CD4-positive, alpha-beta memory T cell (primary cell): ENCODE data around the gene ASB10. TPM values are rescaled to one million over a fixed set of nuclear protein-coding genes. Genes with fewer than 3 reads are reported as not detected.

Source experiments
- CTCF ChIA-PET: fragments of 350-600 bp; sonication (Branson Sonifier 250); formaldehyde crosslinking; loops from one replicate; lab custom pipeline; 2021; ENCODE audit warnings: inconsistent platforms; ENCODE audit not compliant: partially characterized antibody; lab: Charles Lee
- POLR2A ChIA-PET: fragments of 350-600 bp; sonication (Branson Sonifier 250); formaldehyde crosslinking; loops from one replicate; lab custom pipeline; 2021; ENCODE audit not compliant: partially characterized antibody; lab: Charles Lee
- DNase-seq, 5 donors: peaks; one replicate each; pipeline versions ENCODE4 v3.0.0 to v3.0.0-alpha.2; 2020 to 2022; ENCODE audit warnings: mixed read lengths in 1 of 5
- H3K27ac ChIP-seq: one replicate; pipeline ENCODE4 v1.7.0; 2013; ENCODE audit warnings: low read depth, low read length
- H3K27me3 ChIP-seq: 2 replicates; pipeline ENCODE4 v1.7.0; 2013; ENCODE audit warnings: mild to moderate bottlenecking, low read length, moderate library complexity; ENCODE audit not compliant: insufficient read depth
- H3K36me3 ChIP-seq: 2 replicates; pipeline ENCODE4 v1.7.0; 2013; ENCODE audit warnings: mild to moderate bottlenecking, low read length, moderate library complexity; ENCODE audit not compliant: insufficient read depth
- H3K4me1 ChIP-seq: 2 replicates; pipeline ENCODE4 v1.7.0; 2013; ENCODE audit warnings: mild to moderate bottlenecking, low read length, moderate library complexity; ENCODE audit not compliant: insufficient read depth
- H3K4me3 ChIP-seq, 2 donors: one replicate each; pipeline ENCODE4 v1.7.0; 2013; ENCODE audit warnings: low read length in 2 of 2, mild to moderate bottlenecking in 1 of 2
- H3K9me3 ChIP-seq, 2 donors: one replicate each; pipeline ENCODE4 v1.7.0; 2013; ENCODE audit warnings: low read length in 2 of 2, control low read depth in 1 of 2; ENCODE audit not compliant: control insufficient read depth in 1 of 2
- H3K27ac Mint-ChIP-seq, 7 donors: one replicate each; pipeline ENCODE4 v1.8.0; 2020 to 2021; ENCODE audit warnings: mixed read lengths in 7 of 7, mild to moderate bottlenecking in 6 of 7, inconsistent platforms in 3 of 7, moderate library complexity in 3 of 7
- H3K27me3 Mint-ChIP-seq, 2 donors: one replicate each; pipeline ENCODE4 v1.8.0; 2020 to 2021; ENCODE audit warnings: mixed read lengths in 2 of 2
- H3K36me3 Mint-ChIP-seq, 2 donors: one replicate each; pipeline ENCODE4 v1.8.0; 2020 to 2021; ENCODE audit warnings: mixed read lengths in 2 of 2, inconsistent platforms in 1 of 2, mild to moderate bottlenecking in 1 of 2
- H3K4me1 Mint-ChIP-seq, 4 donors: one replicate each; pipeline ENCODE4 v1.8.0; 2020 to 2021; ENCODE audit warnings: mixed read lengths in 4 of 4, mild to moderate bottlenecking in 1 of 4
- H3K4me3 Mint-ChIP-seq, 8 donors: one replicate each; pipeline ENCODE4 v1.8.0; 2020 to 2021; ENCODE audit warnings: mixed read lengths in 8 of 8, mild to moderate bottlenecking in 7 of 8, moderate library complexity in 6 of 8, inconsistent platforms in 3 of 8
- H3K9me3 Mint-ChIP-seq, 8 donors: one replicate each; pipeline ENCODE4 v1.8.0; 2020 to 2021; ENCODE audit warnings: mixed read lengths in 8 of 8, mild to moderate bottlenecking in 5 of 8, inconsistent platforms in 3 of 8, moderate library complexity in 1 of 8
- intact Hi-C: fragments of 100-400 bp; cut with micrococcal nuclease; formaldehyde crosslinking; loops from one replicate; pipeline ENCODE4 v1.15.1; 2023
- polyA plus RNA-seq, 2 donors: library from polyadenylated mRNA; unstranded; fragments of 300-500 nt; fragmentation: Illumina TruSeq; gene quantifications; one replicate each; pipeline ENCODE4 v1.2.3, GENCODE V29; 2021
- total RNA-seq, 2 experiments: library from RNA; stranded (reverse); gene quantifications; one replicate each; pipeline ENCODE4 v1.2.3, GENCODE V29; 2021

The ASB10 gene
- total and polyA plus RNA-seq, 4 experiments from 2014 or later: not detected

GRCh38 chr7:151206914-151207313 lies 19.9 kb upstream of the ASB10 start:
- H3K4me3 ChIP-seq: no peak overlapping the region
- no peaks in the 10 kb centered on the region for H3K9me3 ChIP-seq
- POLR2A ChIA-PET: interaction anchor here (0.6 to 2.7 kb wide), 7 partner anchors 18 to 177 kb away, joined by 3 to 25 read pairs (median 3); partner anchors contain the start of genes ABCF2 and CHPF2
- Mint-ChIP-seq H3K27me3 (no peaks in the 10 kb centered on the region), H3K36me3 (peaks cover 4 to 7% of the 10 kb centered on the region in 2 donors), H3K4me1 (peaks cover 27 to 56% (median 40%) of the 10 kb centered on the region in 4 donors), H3K27ac (peak overlapping the region; percentile 82 to 99 (median 98)), H3K9me3 (no peaks in the 10 kb centered on the region), H3K4me3 (peak overlapping the region; percentile 52 to 89 (median 78))
- intact Hi-C loops: loop anchor here (1.0 to 5.0 kb wide), 2 partner anchors 20 to 40 kb away; partner anchors contain the start of genes ABCF2 and SMARCD3
- peaks cover 37% of the 10 kb centered on the region for H3K4me1 ChIP-seq
- peak overlapping the region; percentile 57 for H3K27ac ChIP-seq
- peak; percentile 71 to 83 (median 81) for DNase-seq
- CTCF ChIA-PET: interaction anchor here (1.0 to 2.9 kb wide), 6 partner anchors 11 to 40 kb away, joined by 3 to 26 read pairs (median 4); no protein-coding TSS in a partner anchor
- H3K27me3 ChIP-seq: no peaks in the 10 kb centered on the region
- no peaks in the 10 kb centered on the region for H3K36me3 ChIP-seq

GRCh38 chr7:151205730-151206129 lies 18.7 kb upstream of the ASB10 start:
- Mint-ChIP-seq H3K9me3 (no peaks in the 10 kb centered on the region), H3K36me3 (peaks cover 1 to 2% of the 10 kb centered on the region in 2 donors), H3K27ac (peak overlapping the region; percentile 30 to 99 (median 98)), H3K4me1 (peaks cover 27 to 56% (median 40%) of the 10 kb centered on the region in 4 donors), H3K27me3 (no peaks in the 10 kb centered on the region), H3K4me3 (peak overlapping the region in 4 of 8 donors; percentile 52 to 72 (median 56))
- H3K4me3 ChIP-seq: no peak overlapping the region
- H3K27me3 ChIP-seq: no peaks in the 10 kb centered on the region
- ChIA-PET CTCF (interaction anchor here (2.9 kb wide), 1 partner anchor 38 kb away, joined by 26 read pairs; no protein-coding TSS in a partner anchor), POLR2A (interaction anchor here (1.0 to 2.7 kb wide), 3 partner anchors 21 to 74 kb away, joined by 3 to 25 read pairs (median 8); partner anchors contain the start of gene ABCF2)
- no peaks in the 10 kb centered on the region for H3K9me3 ChIP-seq
- H3K27ac ChIP-seq: peak overlapping the region; percentile 57
- H3K36me3 ChIP-seq: no peaks in the 10 kb centered on the region
- no peak for DNase-seq
- H3K4me1 ChIP-seq: peaks cover 37% of the 10 kb centered on the region
- intact Hi-C loops: loop anchor here (5.0 kb wide), 1 partner anchor 42 kb away; the partner anchor contains the start of gene SMARCD3

- peak overlapping the region in 5 of 7 donors; percentile 19 to 99 (median 75) for H3K27ac Mint-ChIP-seq
- no peak overlapping the region for H3K4me3 ChIP-seq
- no peak overlapping the region for H3K27ac ChIP-seq
- CTCF ChIA-PET: interaction anchor here (1.3 kb wide), 2 partner anchors 40 to 41 kb away, joined by 4 read pairs; no protein-coding TSS in a partner anchor
- intact Hi-C loops: loop anchor here (5.0 kb wide), 1 partner anchor 43 kb away; the partner anchor contains the start of gene SMARCD3
- H3K36me3 ChIP-seq: no peaks in the 10 kb centered on the region
- POLR2A ChIA-PET: interaction anchor here (0.7 to 1.2 kb wide), 2 partner anchors 23 to 40 kb away, joined by 3 read pairs; no protein-coding TSS in a partner anchor
- peak overlapping the region in 1 of 8 donors; percentile 54 for H3K4me3 Mint-ChIP-seq
- DNase-seq: no peak
- no peaks in the 10 kb centered on the region for H3K9me3 ChIP-seq
- H3K4me1 ChIP-seq: peaks cover 37% of the 10 kb centered on the region
- no peaks in the 10 kb centered on the region for H3K36me3 Mint-ChIP-seq
- no peaks in the 10 kb centered on the region for H3K27me3 Mint-ChIP-seq
- no peaks in the 10 kb centered on the region for H3K9me3 Mint-ChIP-seq
- H3K4me1 Mint-ChIP-seq: peaks cover 25 to 44% (median 36%) of the 10 kb centered on the region in 4 donors
- H3K27me3 ChIP-seq: no peaks in the 10 kb centered on the region
These were observed 17.5 kb upstream of the ASB10 start for GRCh38 chr7:151204383-151205032.

GRCh38 chr7:151202836-151203235 lies 15.8 kb upstream of the ASB10 start:
- H3K27me3 ChIP-seq: no peaks in the 10 kb centered on the region
- H3K4me3 Mint-ChIP-seq: no peak overlapping the region
- peaks cover 29% of the 10 kb centered on the region for H3K4me1 ChIP-seq
- no peak overlapping the region for H3K4me3 ChIP-seq
- ChIA-PET POLR2A (no interaction called here), CTCF (no interaction called here)
- H3K36me3 ChIP-seq: no peaks in the 10 kb centered on the region
- no peak for DNase-seq
- H3K27me3 Mint-ChIP-seq: no peaks in the 10 kb centered on the region
- peaks cover 17 to 30% (median 25%) of the 10 kb centered on the region in 4 donors for H3K4me1 Mint-ChIP-seq
- H3K27ac Mint-ChIP-seq: peak overlapping the region in 1 of 7 donors; percentile 32
- no peaks in the 10 kb centered on the region for H3K9me3 ChIP-seq
- no peaks in the 10 kb centered on the region for H3K36me3 Mint-ChIP-seq
- no peaks in the 10 kb centered on the region for H3K9me3 Mint-ChIP-seq
- H3K27ac ChIP-seq: no peak overlapping the region
- intact Hi-C loops: no loop called here

- Mint-ChIP-seq H3K9me3 (no peaks in the 10 kb centered on the region), H3K4me1 (peaks cover 6 to 20% (median 14%) of the 10 kb centered on the region in 4 donors), H3K27ac (peak overlapping the region in 2 of 7 donors; percentile 21 to 22), H3K27me3 (no peaks in the 10 kb centered on the region), H3K36me3 (no peaks in the 10 kb centered on the region), H3K4me3 (no peak overlapping the region)
- Histone ChIP-seq H3K27me3 (no peaks in the 10 kb centered on the region), H3K27ac (no peak overlapping the region), H3K36me3 (no peaks in the 10 kb centered on the region), H3K4me3 (no peak overlapping the region), H3K9me3 (no peaks in the 10 kb centered on the region), H3K4me1 (peaks cover 18% of the 10 kb centered on the region)
- DNase-seq: no peak
- ChIA-PET POLR2A (no interaction called here), CTCF (no interaction called here)
- intact Hi-C loops: no loop called here
These were observed 14.7 kb upstream of the ASB10 start for GRCh38 chr7:151201751-151202150.

- DNase-seq: no peak
- intact Hi-C loops: no loop called here
- H3K27me3 Mint-ChIP-seq: no peaks in the 10 kb centered on the region
These were observed 14.3 kb upstream of the ASB10 start for GRCh38 chr7:151201344-151201743.

More at GRCh38 chr7:151201344-151201743, 14.3 kb upstream of the ASB10 start:
- Mint-ChIP-seq H3K4me1 (peaks cover 3 to 15% (median 10%) of the 10 kb centered on the region in 4 donors), H3K4me3 (no peak overlapping the region), H3K27ac (peak overlapping the region in 2 of 7 donors; percentile 13 to 63), H3K36me3 (no peaks in the 10 kb centered on the region), H3K9me3 (no peaks in the 10 kb centered on the region)
- CTCF ChIA-PET: no interaction called here
- Histone ChIP-seq H3K9me3 (no peaks in the 10 kb centered on the region), H3K36me3 (no peaks in the 10 kb centered on the region), H3K27me3 (peaks cover 1% of the 10 kb centered on the region), H3K4me1 (peaks cover 14% of the 10 kb centered on the region), H3K27ac (no peak overlapping the region), H3K4me3 (no peak overlapping the region)
- POLR2A ChIA-PET: no interaction called here
